MG63 (cell line): Measurements from ENCODE around the gene MGAT3. TPM values are rescaled to one million over a fixed set of nuclear protein-coding genes. Genes with fewer than 3 reads are reported as not detected.
"Not testable (repeated sequence)": the region's sequence is repeated elsewhere in the genome, so short reads cannot be mapped to it uniquely, and the experiment has no call there.

ENCODE experiments used
- DNase-seq: peaks from one replicate; pipeline ENCODE4 v3.0.0-alpha.2; 2020
- H3K27me3 ChIP-seq: fragments of 250-450 bp; sonication (Bioruptor Pico); 2 replicates; pipeline ENCODE4 v1.5.1; 2020; ENCODE audit warnings: mild to moderate bottlenecking, moderate library complexity
- H3K36me3 ChIP-seq: fragments of 250-450 bp; sonication (Bioruptor Pico); 2 replicates; pipeline ENCODE4 v1.5.1; 2020; ENCODE audit warnings: mild to moderate bottlenecking, moderate library complexity
- H3K4me3 ChIP-seq: fragments of 250-450 bp; sonication (Bioruptor Pico); 2 replicates; pipeline ENCODE4 v1.5.1; 2020; ENCODE audit warnings: mild to moderate bottlenecking, moderate library complexity
- H3K9me3 ChIP-seq: fragments of 250-450 bp; sonication (Bioruptor Pico); 2 replicates; pipeline ENCODE4 v1.5.1; 2020; ENCODE audit warnings: mild to moderate bottlenecking, moderate library complexity
- total RNA-seq: library from RNA; depleted of rRNA; stranded (reverse); fragments of >200 nt; shearing (Covaris generic); gene quantifications from 2 replicates; pipeline ENCODE4 v1.2.3, GENCODE V29; 2014; ENCODE audit warnings: low replicate concordance; rRNA removed

Gene MGAT3
- total RNA-seq = 0.20 TPM in 1 of 2 replicates, not detected in the other

DNA sequence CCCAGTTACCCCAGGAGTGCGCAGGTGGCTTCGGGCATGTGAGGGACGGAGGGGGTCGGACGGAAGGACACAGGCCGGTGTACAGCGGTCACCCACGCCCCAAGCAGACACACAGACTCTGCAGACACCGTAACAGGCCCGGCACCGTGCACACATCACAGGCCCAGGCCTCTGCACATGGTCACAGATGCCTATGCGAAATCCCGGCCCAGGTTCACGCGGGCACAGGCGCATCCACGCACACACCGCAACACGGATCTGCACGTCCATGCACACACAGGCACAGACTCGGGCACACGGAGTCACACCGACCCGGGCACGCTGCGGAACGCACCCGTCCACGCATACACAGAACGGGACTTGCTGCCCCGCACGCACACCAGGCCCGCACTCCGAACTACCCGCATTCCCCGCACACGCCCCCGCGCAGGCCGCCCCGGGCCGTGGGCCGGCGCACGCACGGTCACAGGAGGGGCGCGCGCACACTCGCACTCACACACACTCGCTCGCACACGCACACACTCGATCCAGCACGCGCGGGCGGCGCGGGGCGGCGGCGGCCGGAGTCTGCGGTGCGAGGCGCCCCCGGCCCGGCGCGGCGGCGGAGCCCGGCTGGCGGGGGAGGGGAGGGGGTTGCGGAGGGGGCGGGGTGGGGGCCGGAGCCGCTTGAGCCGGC, at the start of gene MGAT3:
MGAT3 (plus strand) TSS at position 491 of the 676 bp plus-strand sequence. CDS start 30,336 bp downstream, outside the sequence.
- Histone ChIP-seq H3K4me3 (no peak within 1 kb of the TSS), H3K36me3 (no peaks in the 10 kb centered on the region), H3K27me3 (peaks cover 7% of the 10 kb centered on the region), H3K9me3 (no peaks in the 10 kb centered on the region)
- no peak for DNase-seq

DNA sequence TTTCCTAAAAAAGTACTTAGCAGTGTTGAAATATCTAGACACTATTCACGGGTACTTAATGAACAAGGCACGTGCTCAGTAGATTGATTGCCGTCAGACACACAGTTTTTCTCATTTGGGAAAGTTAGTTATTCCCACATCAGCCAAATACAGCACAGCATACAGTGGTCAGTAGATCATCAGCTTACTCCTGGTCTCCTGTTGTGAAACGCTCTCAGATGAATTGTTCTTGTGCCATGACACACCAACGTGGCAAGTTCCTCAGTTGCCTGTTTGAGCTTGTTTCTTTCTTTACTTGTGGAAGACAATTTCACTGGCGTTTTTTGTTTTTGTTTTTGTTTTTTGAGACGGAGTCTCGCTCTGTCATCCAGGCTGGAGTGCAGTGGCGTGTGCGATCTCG, 48.6 kb upstream of the MGAT3 start:
- H3K4me3 ChIP-seq = no peak overlapping the region
- no peaks in the 10 kb centered on the region; the same call in 1 of the 2 replicates for H3K36me3 ChIP-seq
- no peaks in the 10 kb centered on the region for H3K9me3 ChIP-seq
- H3K27me3 ChIP-seq = no peaks in the 10 kb centered on the region
- DNase-seq = no peak

DNA sequence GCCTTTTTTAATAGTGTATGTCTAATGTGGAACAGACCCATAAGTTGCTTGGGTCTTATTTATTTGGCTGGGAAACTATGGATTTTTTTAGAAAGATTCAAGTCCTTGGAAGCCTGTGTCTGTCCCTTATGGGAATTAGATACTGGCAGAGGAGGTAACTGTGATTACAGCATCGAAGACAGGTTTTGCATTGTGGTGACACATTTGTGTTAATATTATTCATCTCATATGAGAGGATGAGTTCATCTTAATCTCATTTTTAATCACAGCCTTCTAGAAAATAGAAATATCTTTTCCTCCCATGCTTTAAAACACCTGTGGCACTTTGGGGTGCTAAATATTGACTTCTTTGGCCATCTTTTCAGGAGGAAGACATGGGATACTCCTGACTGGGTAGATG, 48.0 kb upstream of the MGAT3 start:
- Histone ChIP-seq H3K9me3 (no peaks in the 10 kb centered on the region), H3K36me3 (no peaks in the 10 kb centered on the region; the same call in 1 of the 2 replicates), H3K4me3 (no peak overlapping the region), H3K27me3 (no peaks in the 10 kb centered on the region)
- DNase-seq = no peak

- no peak for DNase-seq
- H3K4me3 ChIP-seq = no peak overlapping the region
- H3K36me3 ChIP-seq = no peaks in the 10 kb centered on the region; the same call in 1 of the 2 replicates
- H3K27me3 ChIP-seq = no peaks in the 10 kb centered on the region
- H3K9me3 ChIP-seq = no peaks in the 10 kb centered on the region
Observed at GRCh38 chr22:39409516-39410029, 47.2 kb upstream of the MGAT3 start.

GRCh38 chr22:39410264-39410663, 46.5 kb upstream of the MGAT3 start:
- DNase-seq = no peak
- no peaks in the 10 kb centered on the region for H3K9me3 ChIP-seq
- H3K4me3 ChIP-seq = no peak overlapping the region
- H3K36me3 ChIP-seq = no peaks in the 10 kb centered on the region; the same call in 1 of the 2 replicates
- H3K27me3 ChIP-seq = no peaks in the 10 kb centered on the region

GRCh38 chr22:39411828-39412365, 44.9 kb upstream of the MGAT3 start:
- H3K27me3 ChIP-seq, H3K9me3 ChIP-seq, H3K36me3 ChIP-seq, DNase-seq, H3K4me3 ChIP-seq: not testable (repeated sequence)

- not testable (repeated sequence) for H3K27me3 ChIP-seq, DNase-seq, H3K4me3 ChIP-seq, H3K9me3 ChIP-seq
- H3K36me3 ChIP-seq = peaks cover 11% of the 10 kb centered on the region
Observed at GRCh38 chr22:39413204-39413603, 43.6 kb upstream of the MGAT3 start.

DNA sequence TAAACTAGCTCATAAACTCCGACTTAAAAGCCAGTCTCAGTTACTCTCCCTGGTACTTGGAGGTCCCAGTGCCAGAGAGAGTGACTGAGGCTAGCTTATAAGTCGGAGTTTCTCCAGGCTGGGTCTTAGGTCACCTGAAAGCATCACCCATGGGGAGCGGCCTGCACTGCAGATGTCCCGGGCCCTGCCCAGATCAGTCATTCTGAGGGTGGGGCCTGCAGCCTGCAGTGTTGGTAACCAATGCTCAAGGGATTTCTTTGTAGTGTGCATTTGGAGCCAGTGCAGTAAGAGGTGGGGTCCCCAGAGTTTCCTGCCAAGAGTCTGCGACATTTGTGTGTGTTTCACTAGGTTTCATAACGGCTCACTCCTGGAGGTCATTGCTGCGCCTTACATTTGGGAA, 42.4 kb upstream of the MGAT3 start:
- H3K36me3 ChIP-seq = peaks cover 19% of the 10 kb centered on the region
- no peak overlapping the region for H3K4me3 ChIP-seq
- H3K27me3 ChIP-seq = no peaks in the 10 kb centered on the region
- no peaks in the 10 kb centered on the region for H3K9me3 ChIP-seq
- no peak for DNase-seq

- H3K27me3 ChIP-seq = no peaks in the 10 kb centered on the region
- H3K4me3 ChIP-seq = no peak overlapping the region
- DNase-seq = no peak
- no peaks in the 10 kb centered on the region for H3K9me3 ChIP-seq
- peaks cover 19% of the 10 kb centered on the region for H3K36me3 ChIP-seq
Observed at GRCh38 chr22:39414886-39415285, 41.9 kb upstream of the MGAT3 start.

- Histone ChIP-seq H3K9me3 (no peaks in the 10 kb centered on the region), H3K4me3 (no peak overlapping the region), H3K36me3 (peaks cover 19% of the 10 kb centered on the region), H3K27me3 (no peaks in the 10 kb centered on the region)
- DNase-seq = no peak
Observed at GRCh38 chr22:39415506-39415905, 41.3 kb upstream of the MGAT3 start.

DNA sequence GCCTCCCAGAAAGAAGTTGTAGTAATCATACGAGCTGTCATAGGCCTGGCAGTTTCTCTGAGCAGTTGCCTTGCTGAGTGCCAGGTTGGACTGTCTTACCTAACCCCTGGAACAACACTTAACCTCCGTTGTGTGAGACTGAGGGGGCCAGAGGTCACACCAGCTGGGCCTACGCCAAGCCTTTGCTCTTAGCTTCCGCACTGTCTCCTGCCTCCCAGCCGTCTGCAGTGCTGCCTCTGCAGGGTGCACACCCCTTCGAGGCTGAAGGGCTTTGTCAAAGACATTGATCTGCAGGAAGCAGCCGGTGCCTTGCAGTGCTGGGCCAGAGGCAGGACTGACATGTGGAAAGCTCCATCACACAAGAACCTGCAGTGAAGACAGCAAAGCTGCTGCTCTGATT, 40.5 kb upstream of the MGAT3 start:
- Histone ChIP-seq H3K9me3 (no peaks in the 10 kb centered on the region), H3K4me3 (no peak overlapping the region), H3K36me3 (peaks cover 19% of the 10 kb centered on the region), H3K27me3 (no peaks in the 10 kb centered on the region)
- no peak for DNase-seq

- H3K27me3 ChIP-seq = no peaks in the 10 kb centered on the region
- H3K4me3 ChIP-seq = no peak overlapping the region
- no peaks in the 10 kb centered on the region for H3K9me3 ChIP-seq
- H3K36me3 ChIP-seq = peaks cover 19% of the 10 kb centered on the region
- no peak for DNase-seq
Observed at GRCh38 chr22:39417641-39418040, 39.2 kb upstream of the MGAT3 start.

- Histone ChIP-seq H3K9me3 (no peaks in the 10 kb centered on the region), H3K36me3 (peaks cover 23% of the 10 kb centered on the region), H3K4me3 (no peak overlapping the region), H3K27me3 (no peaks in the 10 kb centered on the region)
- DNase-seq = no peak
Observed at GRCh38 chr22:39418696-39419095, 38.1 kb upstream of the MGAT3 start.

DNA sequence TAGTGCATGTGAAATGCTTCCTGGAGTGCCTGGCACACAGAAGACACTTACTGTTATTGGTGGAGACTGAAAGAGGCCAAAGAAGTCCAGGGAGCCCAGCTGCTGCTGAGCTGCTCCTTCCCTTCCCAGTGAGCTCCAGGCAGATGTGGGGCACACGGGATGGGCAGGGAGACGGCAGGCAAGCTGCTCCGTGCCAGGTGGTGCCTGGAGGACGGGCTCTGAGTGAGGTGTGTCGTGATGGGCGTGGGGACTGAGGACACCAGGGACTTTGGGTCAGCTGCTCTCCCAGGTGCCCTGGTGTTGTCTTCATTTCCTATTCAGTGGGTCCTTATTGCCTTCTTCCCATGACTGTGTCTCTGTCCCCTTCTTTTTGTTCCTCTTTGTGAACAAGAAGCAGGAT, 37.7 kb upstream of the MGAT3 start:
- peaks cover 26% of the 10 kb centered on the region for H3K36me3 ChIP-seq
- no peak for DNase-seq
- no peaks in the 10 kb centered on the region for H3K27me3 ChIP-seq
- no peaks in the 10 kb centered on the region for H3K9me3 ChIP-seq
- no peak overlapping the region for H3K4me3 ChIP-seq

- peaks cover 30% of the 10 kb centered on the region for H3K36me3 ChIP-seq
- no peaks in the 10 kb centered on the region for H3K27me3 ChIP-seq
- no peaks in the 10 kb centered on the region for H3K9me3 ChIP-seq
- no peak overlapping the region for H3K4me3 ChIP-seq
- DNase-seq = no peak
Observed at GRCh38 chr22:39419911-39420310, 36.9 kb upstream of the MGAT3 start.

DNA sequence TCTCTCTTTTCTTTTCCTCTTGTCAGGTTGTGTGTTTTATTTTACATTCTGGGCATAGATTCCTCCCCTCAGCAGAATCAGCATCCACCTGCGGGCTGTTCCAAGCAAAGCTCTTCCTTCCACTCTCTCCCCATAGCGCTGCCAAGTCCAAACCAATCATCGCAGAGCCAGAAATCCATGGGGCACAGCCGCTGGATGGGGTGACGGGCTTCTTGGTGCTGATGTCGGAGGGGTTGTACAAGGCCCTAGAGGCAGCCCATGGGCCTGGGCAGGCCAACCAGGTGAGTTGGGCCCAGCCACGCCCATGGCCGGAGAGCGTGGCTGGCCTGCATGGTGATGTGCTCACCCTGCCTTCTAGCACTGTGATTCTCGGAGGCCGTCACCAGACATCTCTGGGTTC, 35.1 kb upstream of the MGAT3 start:
- Histone ChIP-seq H3K4me3 (no peak overlapping the region), H3K9me3 (no peaks in the 10 kb centered on the region), H3K36me3 (peaks cover 29% of the 10 kb centered on the region), H3K27me3 (no peaks in the 10 kb centered on the region)
- no peak for DNase-seq

GRCh38 chr22:39422101-39422500, 34.7 kb upstream of the MGAT3 start:
- Histone ChIP-seq H3K4me3 (no peak overlapping the region), H3K36me3 (peaks cover 29% of the 10 kb centered on the region), H3K9me3 (no peaks in the 10 kb centered on the region), H3K27me3 (no peaks in the 10 kb centered on the region)
- no peak for DNase-seq

DNA sequence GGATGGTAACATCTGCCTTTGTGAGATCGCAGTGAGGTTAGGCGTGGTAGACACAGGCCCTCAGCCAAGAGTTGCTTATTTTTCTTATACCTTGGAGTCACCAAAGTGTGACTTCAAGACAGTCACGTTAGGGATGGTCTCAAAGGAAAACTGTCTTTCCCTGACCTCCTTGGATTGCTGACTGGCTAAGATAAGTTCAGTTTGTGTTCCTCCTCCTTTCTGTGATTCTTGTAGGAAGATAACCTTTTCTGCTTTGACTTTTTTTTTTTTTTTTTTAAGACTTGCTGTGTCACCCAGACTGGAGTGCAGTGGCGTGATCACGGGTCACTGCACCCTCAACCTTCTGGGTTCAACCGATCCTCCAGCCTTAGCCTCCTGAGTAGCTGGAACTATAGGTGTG, 34.1 kb upstream of the MGAT3 start:
- no peaks in the 10 kb centered on the region for H3K27me3 ChIP-seq
- DNase-seq = no peak
- H3K4me3 ChIP-seq = no peak overlapping the region
- H3K36me3 ChIP-seq = peaks cover 30% of the 10 kb centered on the region
- H3K9me3 ChIP-seq = no peaks in the 10 kb centered on the region
